ENCODE data around the gene GALNT1. TPM values are rescaled to one million over a fixed set of nuclear protein-coding genes. Genes with fewer than 3 reads are reported as not detected.

GALNT1 gene
- total RNA-seq, 1 experiment from 2014 or later: 54.7 TPM

DNA sequence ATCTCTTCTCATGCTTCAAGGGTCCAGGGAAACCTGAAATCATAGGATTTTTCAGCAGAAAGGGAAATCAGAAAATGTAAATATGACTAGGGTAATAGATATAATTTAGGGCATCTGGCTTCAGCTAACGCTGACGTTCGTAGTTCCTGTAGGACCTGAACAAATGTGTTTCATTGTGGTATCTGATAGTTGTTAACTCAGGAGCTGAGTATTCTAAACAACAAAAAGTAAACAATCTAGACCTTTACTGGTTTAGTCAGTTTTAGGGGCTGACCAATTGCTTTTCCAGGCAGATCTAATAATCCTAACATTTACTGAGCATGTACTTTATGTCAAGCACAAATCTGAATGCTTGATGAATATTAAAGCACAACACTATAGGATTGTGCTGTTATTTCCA, 114.8 kb downstream of the GALNT1 start:
- POLR2A ChIA-PET: no interaction called here
- RAD21 ChIA-PET (ENCODE audit: low non-redundant PET in 1 of 2, low total read pairs in 2 of 2, uncharacterized antibody in 2 of 2, unreplicated experiment in 2 of 2): no interaction called here
- BruUV-seq (replicated peaks): no TSS peak
- Histone ChIP-seq H3K4me1 (ENCODE audit: control insufficient read depth in 1 of 2, insufficient read depth in 2 of 2, low read length in 2 of 2) (no peaks in the 10 kb centered on the region), H3K27me3 (ENCODE audit: insufficient read depth, low read length) (no peaks in the 10 kb centered on the region), H3K79me2 (ENCODE audit: insufficient read depth, low read length) (no peaks in the 10 kb centered on the region), H3K9ac (ENCODE audit: low read length) (no peak overlapping the region), H3K36me3 (ENCODE audit: control insufficient read depth in 1 of 2, insufficient read depth in 2 of 2, low read length in 2 of 2) (no peaks in the 10 kb centered on the region; a peak in 1 of 4 replicates), H3K27ac (ENCODE audit: low read depth, low read length) (no peak overlapping the region), H3K4me2 (ENCODE audit: low read length) (no peak overlapping the region), H4K20me1 (ENCODE audit: insufficient read depth) (no peaks in the 10 kb centered on the region), H2AFZ (ENCODE audit: low read depth, low read length, poor library complexity, severe bottlenecking) (no peak overlapping the region), H3K9me3 (ENCODE audit: control insufficient read depth in 1 of 2, insufficient read depth in 1 of 2, low read depth in 1 of 2, low read length in 2 of 2) (no peaks in the 10 kb centered on the region), H3K9me2 (ENCODE audit: insufficient read depth) (no peaks in the 10 kb centered on the region), H3K4me3 (replicated peaks in 1 of 2; ENCODE audit: low read depth in 1 of 2, low read length in 2 of 2) (no peak overlapping the region)
- DNase-seq (ENCODE audit: low read depth, low spot score) (no peak), ATAC-seq (no peak)
- CTCF ChIA-PET: no interaction called here
- intact Hi-C loops (cut with micrococcal nuclease): no loop called here
- TF ChIP-seq JUND (IDR thresholded peaks at IDR 0.05): no peak
- no peak for TF ChIP-seq EZH2phosphoT487 (IDR thresholded peaks at IDR 0.05; ENCODE audit: borderline replicate concordance)
- no peak for TF ChIP-seq CBX3 (IDR thresholded peaks at IDR 0.05; ENCODE audit: low read depth)
- TF ChIP-seq TCF7L2 (IDR thresholded peaks at IDR 0.05; ENCODE audit: borderline replicate concordance, extremely low read depth, insufficient read depth, insufficient read length): no peak
- TF ChIP-seq CEBPB (IDR thresholded peaks at IDR 0.05; ENCODE audit: low read depth): no peak
- no peak for TF ChIP-seq SIN3A (IDR thresholded peaks at IDR 0.05; ENCODE audit: low read depth)
- TF ChIP-seq, protein P1, sequence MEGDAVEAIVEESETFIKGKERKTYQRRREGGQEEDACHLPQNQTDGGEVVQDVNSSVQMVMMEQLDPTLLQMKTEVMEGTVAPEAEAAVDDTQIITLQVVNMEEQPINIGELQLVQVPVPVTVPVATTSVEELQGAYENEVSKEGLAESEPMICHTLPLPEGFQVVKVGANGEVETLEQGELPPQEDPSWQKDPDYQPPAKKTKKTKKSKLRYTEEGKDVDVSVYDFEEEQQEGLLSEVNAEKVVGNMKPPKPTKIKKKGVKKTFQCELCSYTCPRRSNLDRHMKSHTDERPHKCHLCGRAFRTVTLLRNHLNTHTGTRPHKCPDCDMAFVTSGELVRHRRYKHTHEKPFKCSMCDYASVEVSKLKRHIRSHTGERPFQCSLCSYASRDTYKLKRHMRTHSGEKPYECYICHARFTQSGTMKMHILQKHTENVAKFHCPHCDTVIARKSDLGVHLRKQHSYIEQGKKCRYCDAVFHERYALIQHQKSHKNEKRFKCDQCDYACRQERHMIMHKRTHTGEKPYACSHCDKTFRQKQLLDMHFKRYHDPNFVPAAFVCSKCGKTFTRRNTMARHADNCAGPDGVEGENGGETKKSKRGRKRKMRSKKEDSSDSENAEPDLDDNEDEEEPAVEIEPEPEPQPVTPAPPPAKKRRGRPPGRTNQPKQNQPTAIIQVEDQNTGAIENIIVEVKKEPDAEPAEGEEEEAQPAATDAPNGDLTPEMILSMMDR (IDR thresholded peaks at IDR 0.05 in 2 of 3, conservative IDR thresholded peaks at IDR 0.05 in 1 of 3; ENCODE audit: borderline replicate concordance in 1 of 3, insufficient read depth in 1 of 3, low read depth in 2 of 3, low read length in 2 of 3): no peak
- TF ChIP-seq EZH2 (IDR thresholded peaks at IDR 0.05): no peak
- no peak for TF ChIP-seq SRF (IDR thresholded peaks at IDR 0.05; ENCODE audit: low read depth)
- TF ChIP-seq ZFX (IDR thresholded peaks at IDR 0.05): no peak
- TF ChIP-seq, protein P2, sequence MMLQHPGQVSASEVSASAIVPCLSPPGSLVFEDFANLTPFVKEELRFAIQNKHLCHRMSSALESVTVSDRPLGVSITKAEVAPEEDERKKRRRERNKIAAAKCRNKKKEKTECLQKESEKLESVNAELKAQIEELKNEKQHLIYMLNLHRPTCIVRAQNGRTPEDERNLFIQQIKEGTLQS (IDR thresholded peaks at IDR 0.05): no peak
- no peak for TF ChIP-seq FOSL1 (IDR thresholded peaks at IDR 0.05; ENCODE audit: low read depth)
- TF ChIP-seq ZNF274 (IDR thresholded peaks at IDR 0.05; ENCODE audit: low read depth, low read length): no peak
- no peak for TF ChIP-seq RAD21 (IDR thresholded peaks at IDR 0.05; ENCODE audit: low read depth)
- no peak for TF ChIP-seq ELF1 (IDR thresholded peaks at IDR 0.05; ENCODE audit: borderline replicate concordance, low read depth)
- TF ChIP-seq EGR1 (IDR thresholded peaks at IDR 0.05; ENCODE audit: low read depth): no peak
